GM12891 (cell line): Measurements from ENCODE around the gene HES5.

ENCODE experiments used
- PAX5 ChIP-seq: IDR thresholded peaks from 2 replicates; pipeline ENCODE4 v1.6.1; 2011; ENCODE audit warnings: low read length, moderate library complexity, mild to moderate bottlenecking; ENCODE audit not compliant: insufficient read depth, severe bottlenecking
- POLR2A ChIP-seq: IDR thresholded peaks from 2 replicates; pipeline ENCODE4 v1.6.1; 2011; ENCODE audit warnings: low read depth, low read length, control low read depth
- POLR2AphosphoS5 ChIP-seq: IDR thresholded peaks from 2 replicates; pipeline ENCODE4 v1.6.1; 2011; ENCODE audit warnings: low read depth, low read length, control low read depth
- SPI1 ChIP-seq: IDR thresholded peaks from 2 replicates; pipeline ENCODE4 v1.6.1; 2011; ENCODE audit warnings: low read depth, low read length, control low read depth
- TAF1 ChIP-seq: IDR thresholded peaks from 2 replicates; pipeline ENCODE4 v1.6.1; 2011; ENCODE audit warnings: low read depth, low read length, control low read depth

DNA sequence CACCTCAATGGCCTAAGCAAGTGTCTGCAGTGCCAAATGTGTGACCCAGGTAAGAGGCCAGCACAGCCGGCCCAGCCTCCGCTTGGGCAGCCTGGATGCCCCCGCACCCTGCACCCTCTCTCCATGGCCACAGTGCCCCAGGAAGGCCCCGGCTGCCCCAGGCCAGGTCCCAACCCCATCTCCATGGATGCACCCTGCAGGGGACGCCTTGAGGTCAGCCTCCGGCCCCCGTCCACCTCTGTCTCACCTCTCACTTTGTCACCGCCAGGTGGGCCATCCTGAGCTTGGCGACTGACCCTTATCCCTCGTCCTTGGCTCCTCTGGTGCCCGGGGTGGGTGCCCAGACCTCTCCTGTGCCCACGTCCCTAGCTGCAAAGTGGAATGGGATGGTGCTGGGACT lies 28.4 kb upstream of the HES5 start:
- TF ChIP-seq POLR2A (no peak), POLR2AphosphoS5 (no peak), TAF1 (no peak), PAX5 (no peak), SPI1 (no peak)
